GF-D8 (cell line): ENCODE measurements around the gene FAM187B.
"Not testable (repeated sequence)": the region's sequence is repeated elsewhere in the genome, so short reads cannot be mapped to it uniquely, and the experiment has no call there.

Source experiments
- DNase-seq: peaks from one replicate; lab custom pipeline; 2025; lab: John Stamatoyannopoulos, UW

Gene FAM187B

GRCh38 chr19:35262101-35262761 is 33.7 kb upstream of the FAM187B start:
- DNase-seq, result no peak

- no peak for DNase-seq
These were observed 33.0 kb upstream of the FAM187B start for GRCh38 chr19:35261356-35262100.

DNA sequence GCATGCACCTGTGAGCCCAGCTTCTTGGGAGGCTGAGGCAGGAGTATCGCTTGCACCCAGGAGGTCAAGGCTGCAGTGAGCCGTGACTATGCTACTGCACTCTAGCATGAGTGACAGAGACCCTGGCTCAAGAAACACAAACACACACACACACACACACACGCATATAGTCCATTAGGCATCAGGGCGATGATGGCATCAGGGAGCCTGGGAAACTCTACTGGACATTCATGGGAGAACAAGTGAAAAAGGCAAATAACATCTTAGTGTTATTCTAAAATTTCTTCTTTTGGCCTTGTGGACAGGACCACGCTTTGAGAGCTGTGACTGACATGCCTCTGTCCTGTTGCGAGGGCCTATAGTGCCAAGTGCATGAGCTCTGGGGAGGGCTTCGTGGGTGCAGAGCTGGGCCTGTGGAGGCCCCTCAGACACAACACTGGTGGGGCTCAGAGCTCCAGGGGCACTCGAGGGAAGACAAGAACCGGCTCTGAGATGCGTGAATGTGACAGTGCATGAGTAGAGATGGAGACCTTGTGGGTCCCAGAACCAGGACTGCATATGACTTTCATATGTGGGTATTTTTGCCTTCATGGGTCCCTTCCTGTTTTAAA is 32.3 kb upstream of the FAM187B start:
- DNase-seq, result no peak

DNA sequence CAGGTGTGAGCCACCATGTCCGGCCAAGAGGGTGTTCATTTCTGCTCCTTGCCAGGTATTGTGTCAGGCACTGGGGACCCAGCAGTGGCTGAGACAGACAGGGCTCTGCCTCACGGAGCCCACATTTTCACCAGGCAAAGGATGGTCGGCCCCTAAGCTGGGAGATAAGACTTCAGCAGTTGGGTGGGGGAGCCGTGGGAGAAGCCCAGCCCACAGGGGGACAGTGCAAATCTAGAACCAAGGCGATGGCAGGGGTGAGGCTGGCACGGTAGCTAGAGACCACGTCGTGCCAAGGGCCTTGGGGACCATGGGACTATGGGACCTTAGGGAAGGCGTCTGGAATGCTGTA is 28.5 kb upstream of the FAM187B start:
- no peak for DNase-seq

GRCh38 chr19:35256566-35256965 is 28.0 kb upstream of the FAM187B start:
- DNase-seq, result no peak

GRCh38 chr19:35254341-35255297 is 26.1 kb upstream of the FAM187B start:
- no peak for DNase-seq

GRCh38 chr19:35253316-35254286 is 25.1 kb upstream of the FAM187B start:
- DNase-seq, result no peak

- no peak for DNase-seq
These were observed 22.9 kb upstream of the FAM187B start for GRCh38 chr19:35251456-35251855.

- no peak for DNase-seq
These were observed 21.5 kb upstream of the FAM187B start for GRCh38 chr19:35249848-35250711.

- no peak for DNase-seq
These were observed 20.8 kb upstream of the FAM187B start for GRCh38 chr19:35249146-35249847.

DNA sequence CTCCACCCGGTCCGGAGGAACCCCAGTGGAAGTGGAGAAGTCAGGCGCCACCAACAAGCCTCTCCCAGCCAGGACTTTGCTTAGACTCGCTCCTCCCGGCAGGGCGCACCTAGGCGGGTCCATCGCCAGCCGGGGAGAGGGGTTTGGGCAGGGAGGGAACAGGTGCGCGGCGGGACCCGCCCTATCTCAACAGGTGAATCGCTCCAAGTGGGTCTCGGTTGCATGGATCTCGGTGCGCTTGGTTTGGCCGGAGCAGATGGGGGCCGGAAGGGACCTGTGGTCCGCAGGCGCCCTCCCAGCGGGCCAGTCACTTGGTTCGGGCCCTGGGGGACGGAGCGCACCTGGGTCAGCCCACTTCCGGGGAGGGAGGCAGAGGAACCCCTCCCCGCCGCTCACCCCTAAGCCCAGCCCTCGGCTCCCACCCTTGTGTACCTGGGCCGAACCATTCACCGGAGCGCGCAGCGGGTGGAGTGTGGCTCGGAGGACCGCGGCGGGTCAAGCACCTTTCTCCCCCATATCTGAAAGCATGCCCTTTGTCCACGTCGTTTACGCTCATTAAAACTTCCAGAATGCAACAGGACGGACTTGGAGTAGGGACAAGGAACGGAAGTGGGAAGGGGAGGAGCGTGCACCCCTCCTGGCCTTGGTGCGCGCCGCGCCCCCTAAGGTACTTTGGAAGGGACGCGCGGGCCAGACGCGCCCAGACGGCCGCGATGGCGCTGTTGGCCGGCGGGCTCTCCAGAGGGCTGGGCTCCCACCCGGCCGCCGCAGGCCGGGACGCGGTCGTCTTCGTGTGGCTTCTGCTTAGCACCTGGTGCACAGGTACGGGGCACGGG is 20.0 kb upstream of the FAM187B start, which contains the start of gene LSR:
LSR (plus strand) TSS at position 693 of the 836 bp plus-strand sequence; CDS start at position 714, 21 bp downstream.
- DNase-seq, result no peak

GRCh38 chr19:35247526-35248309 is 19.2 kb upstream of the FAM187B start:
- no peak for DNase-seq

DNA sequence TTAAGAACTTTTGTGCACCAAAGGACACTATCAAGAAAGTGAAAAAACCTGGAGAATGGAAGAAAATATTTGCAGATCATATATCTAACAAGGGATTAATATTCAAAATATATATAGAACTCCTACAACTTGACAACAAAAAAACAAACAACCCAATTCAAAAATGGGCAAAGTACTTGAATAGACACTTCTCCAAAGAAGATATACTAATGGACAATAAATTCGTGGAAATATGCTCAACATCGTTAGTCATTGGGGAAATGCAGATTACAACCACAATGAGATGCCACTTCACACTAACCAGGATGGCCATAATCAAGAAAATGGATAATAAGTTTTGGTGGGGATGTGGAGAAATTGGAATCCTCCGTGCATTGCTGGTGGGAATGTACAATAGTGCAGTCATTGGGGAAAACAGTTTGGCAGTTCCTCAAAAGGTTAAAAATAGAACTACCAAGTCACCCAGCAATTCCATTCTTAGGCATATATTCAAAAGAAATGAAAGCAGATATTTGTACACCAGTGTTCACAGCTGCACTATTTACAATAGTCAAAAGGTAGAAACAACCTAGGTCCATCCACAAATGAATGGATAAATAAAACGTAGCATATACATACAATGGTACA is 18.0 kb upstream of the FAM187B start:
- DNase-seq, result no peak

- DNase-seq, result no peak
These were observed 12.9 kb upstream of the FAM187B start for GRCh38 chr19:35241417-35241816.

DNA sequence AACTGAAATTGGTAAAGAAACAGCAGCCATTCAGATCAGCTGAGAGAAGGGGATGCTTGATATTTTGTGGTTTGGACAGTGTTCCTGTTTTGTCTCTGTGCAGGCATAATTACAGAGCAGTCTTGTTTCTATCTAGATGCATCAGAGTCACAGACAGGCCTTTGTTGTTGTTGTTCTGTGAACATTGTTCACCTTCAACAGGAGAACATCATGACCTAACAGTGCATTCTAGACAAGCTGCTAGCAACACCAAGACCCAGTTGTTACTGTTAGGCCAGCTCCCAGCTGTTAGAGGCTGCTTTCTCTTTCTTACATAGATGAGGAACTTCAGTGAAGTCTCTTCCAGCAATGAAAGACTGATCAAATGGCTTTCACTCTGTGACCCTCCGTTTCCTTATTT is 11.8 kb upstream of the FAM187B start:
- DNase-seq, result no peak

- DNase-seq, result not testable (repeated sequence)
These were observed 11.1 kb upstream of the FAM187B start for GRCh38 chr19:35239597-35239996.
